ENCODE data around the gene SCART1.
"Not testable (repeated sequence)": the region's sequence is repeated elsewhere in the genome, so short reads cannot be mapped to it uniquely, and the experiment has no call there.

SCART1 gene

DNA sequence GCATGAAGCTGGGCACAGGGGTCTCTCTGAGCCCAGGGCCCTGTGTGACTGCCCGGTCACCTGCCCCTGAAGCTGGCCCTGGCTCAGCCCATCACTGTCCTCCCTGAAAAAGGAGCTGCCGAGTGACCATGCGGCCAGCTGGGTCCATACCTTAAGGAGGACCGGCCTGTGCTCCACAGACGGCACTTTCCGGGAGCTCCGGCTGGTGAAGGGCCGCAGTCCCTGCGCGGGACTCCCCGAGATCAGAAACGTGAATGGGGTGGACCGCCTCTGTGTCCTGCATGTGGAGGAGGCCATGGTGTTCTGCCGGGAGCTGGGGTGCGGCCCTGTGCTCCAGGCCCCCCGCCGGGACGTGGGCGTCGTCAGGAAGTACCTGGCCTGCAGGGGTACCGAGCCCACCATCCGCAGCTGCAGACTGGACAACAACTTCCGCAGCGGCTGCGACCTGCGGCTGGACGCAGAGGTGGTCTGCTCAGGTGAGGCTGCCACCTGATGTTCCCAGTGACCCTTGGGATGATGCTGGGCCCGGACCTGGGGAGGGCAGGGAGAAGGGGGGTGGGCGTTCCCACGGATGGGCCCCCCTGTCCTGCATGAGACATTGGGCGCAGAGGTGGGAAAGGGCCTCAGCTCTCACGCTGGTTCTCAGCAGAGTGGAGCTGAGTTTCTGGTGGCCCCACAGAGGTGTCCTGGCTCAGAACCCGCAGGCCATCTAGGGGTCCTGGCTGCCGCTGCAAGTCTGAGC is 3.5 kb downstream of the SCART1 start:
- no peak for DNase-seq

DNA sequence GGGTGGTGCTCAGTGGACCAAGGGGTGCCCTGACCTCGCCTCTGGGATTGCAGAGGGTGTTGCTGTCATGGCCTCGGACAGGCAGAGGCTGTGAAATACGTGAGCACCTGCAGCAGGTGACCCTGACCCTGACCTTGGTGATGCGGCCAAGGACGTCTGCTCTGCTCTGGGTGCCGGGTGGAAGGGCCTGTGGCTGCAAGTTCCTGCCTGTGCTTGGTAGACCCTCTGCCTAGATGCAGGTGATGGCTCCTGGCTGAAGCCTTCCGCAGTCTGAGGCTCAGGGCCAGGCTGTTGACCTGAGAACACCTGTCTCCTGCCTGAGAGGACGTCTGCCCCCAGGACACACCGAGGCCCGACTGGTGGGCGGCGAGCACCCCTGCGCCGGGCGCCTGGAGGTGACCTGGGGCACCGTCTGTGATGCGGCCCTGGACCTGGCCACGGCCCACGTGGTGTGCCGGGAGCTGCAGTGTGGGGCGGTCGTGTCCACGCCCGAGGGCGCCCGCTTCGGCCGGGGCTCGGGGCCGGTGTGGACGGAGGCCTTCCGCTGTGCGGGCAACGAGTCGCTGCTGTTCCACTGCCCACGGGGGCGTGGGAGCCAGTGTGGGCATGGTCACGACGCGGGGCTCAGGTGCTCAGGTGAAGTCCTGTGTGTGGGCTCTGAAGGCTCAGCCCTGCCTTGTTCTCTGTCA is 4.4 kb downstream of the SCART1 start:
- DNase-seq, result no peak

GRCh38 chr10:133458710-133459453 is 5.1 kb downstream of the SCART1 start:
- DNase-seq, result no peak

GRCh38 chr10:133459454-133460207 is 5.9 kb downstream of the SCART1 start:
- no peak for DNase-seq

- DNase-seq, result no peak
Measured at GRCh38 chr10:133460208-133460769, 6.5 kb downstream of the SCART1 start.

- no peak for DNase-seq
Measured at GRCh38 chr10:133461027-133461426, 7.3 kb downstream of the SCART1 start.

- no peak for DNase-seq
Measured at GRCh38 chr10:133461841-133462240, 8.1 kb downstream of the SCART1 start.

- no peak for DNase-seq
Measured at GRCh38 chr10:133462512-133463305, 9.0 kb downstream of the SCART1 start.

- DNase-seq, result no peak
Measured at GRCh38 chr10:133464582-133465031, 10.9 kb downstream of the SCART1 start.

DNA sequence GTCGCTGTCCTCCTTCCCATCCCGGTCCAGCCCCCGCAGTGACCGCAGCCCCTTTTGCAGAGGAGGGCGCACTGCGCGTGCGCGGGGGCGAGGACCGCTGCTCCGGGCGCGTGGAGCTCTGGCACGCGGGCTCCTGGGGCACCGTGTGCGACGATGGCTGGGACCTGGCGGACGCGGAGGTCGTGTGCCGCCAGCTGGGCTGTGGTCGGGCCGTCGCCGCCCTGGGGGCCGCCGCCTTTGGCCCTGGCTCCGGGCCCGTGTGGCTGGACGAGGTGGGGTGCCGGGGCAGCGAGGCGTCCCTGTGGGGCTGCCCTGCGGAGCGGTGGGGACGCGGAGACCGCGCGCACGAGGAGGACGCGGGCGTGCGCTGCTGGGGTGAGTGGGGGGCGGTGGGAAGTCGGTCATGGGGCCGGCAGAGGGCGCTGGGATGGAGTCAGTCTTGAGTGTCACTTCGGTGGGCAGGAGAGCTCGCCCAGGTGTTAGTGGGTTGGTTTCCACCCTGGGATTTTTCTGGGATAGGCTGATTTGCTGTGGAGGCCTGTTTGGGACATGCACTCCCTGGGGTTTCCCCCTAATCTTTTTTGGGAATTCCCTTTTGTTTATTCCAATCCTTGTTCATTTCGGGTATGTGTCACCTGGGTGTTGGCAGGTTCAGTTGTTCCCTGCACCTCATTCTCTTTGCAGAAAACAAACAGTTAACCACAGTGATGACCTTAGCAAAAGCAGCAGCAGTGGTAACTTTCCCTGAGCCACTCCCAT is 11.6 kb downstream of the SCART1 start:
- DNase-seq, result no peak

DNA sequence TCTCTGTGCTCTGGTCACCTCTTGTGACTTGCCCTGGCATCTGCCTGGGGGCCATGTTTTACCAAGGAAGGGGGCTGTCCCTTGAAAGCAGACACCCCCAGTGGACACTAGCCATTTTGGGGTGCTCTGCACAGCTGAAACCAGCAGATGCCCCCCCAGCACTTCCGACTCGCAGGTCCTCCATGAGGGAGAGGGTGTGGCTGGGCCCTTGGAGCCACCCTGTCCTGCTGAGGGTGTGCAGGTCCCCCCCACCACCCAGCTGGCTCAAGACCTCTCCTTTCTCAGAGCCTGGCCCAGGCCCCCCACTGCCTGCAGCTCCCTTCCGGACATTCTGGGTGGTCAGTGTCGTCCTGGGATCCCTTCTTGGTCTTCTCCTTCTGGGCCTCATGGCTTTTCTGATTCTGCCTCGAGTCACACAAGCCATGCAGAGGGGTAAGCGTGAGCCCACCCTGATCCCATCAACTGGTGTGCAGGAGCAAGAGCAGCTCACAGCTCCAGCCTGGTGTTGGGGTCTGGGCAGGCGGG is 12.3 kb downstream of the SCART1 start:
- DNase-seq, result no peak

DNA sequence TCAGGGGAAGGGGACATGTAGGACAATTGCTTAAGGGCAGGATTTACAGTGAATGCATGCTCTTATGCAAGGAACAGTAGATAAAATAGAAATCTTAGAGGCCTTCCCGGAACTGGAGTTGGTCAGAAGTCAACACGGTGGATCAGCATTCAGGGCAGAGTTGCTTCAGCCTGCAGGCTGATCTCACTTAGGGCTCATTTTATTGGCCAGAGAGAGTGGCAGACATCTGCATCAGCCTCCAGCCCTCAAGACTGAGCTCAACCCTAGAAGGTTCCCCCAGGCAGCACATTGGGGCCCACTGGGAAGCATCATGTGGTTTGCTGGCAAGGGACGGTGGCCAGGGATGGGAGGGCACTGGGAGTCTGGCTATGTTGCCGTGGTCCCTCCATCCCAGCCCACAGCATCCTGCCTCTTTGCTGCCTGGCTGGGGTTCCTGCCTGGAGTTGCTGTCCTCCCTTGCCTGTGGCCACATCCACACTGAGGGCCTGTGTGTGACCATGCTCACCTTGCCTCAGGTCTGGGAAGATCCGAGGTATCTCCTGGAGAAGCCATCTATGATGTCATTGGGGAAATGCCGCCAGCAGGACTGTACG is 13.0 kb downstream of the SCART1 start:
- DNase-seq, result no peak

- no peak for DNase-seq
Measured at GRCh38 chr10:133467286-133467911, 13.7 kb downstream of the SCART1 start.

DNA sequence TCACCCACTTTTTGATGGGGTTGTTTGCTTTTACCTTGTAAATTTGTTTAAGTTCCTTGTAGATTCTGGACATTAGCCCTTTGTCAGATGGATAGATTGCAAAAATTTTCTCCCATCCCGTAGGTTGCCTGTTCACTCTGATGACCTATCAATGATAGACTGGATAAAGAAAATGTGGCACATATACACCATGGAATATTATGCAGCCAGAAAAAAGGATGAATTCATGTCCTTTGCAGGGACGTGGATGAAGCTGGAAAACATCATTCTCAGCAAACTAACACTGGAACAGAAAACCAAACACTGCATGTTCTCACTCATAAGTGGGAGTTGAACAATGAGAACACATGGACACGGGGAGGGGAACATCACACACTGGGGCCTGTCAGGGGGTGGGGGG is 15.5 kb downstream of the SCART1 start:
- DNase-seq, result not testable (repeated sequence)

GRCh38 chr10:133471300-133472109 is 17.8 kb downstream of the SCART1 start:
- DNase-seq, result no peak

DNA sequence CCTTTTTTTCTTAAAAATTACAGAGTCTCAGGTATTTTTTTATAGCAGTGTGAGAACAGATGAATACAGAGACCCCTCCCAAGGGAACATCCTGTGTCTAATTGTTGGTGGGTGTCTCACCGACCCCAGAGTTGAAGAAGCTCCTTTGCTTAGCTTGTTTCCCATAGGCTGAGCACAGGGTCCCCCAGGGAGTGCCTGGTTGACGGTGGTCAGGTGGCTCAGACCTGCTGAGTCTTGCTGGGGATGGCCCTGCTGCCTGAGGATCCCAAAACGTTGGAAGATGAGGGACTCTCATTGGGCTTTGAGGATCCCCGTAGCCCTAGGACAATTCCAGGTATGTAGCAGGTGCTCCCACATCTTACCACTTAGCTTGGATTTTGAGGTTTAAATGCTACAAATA is 19.5 kb downstream of the SCART1 start:
- no peak for DNase-seq

- DNase-seq, result no peak
Measured at GRCh38 chr10:133474027-133474426, 20.3 kb downstream of the SCART1 start.

- no peak for DNase-seq
Measured at GRCh38 chr10:133474665-133475424, 21.1 kb downstream of the SCART1 start.

All from femur (tissue), 1 donor.